Sigmoid colon (tissue), 4 donors: ENCODE measurements around the gene AUTS2.

Experiments
- CTCF ChIP-seq, 4 experiments: fragments of 450-650 bp in 3 of 4; fragments of 200-600 bp in 1 of 4; IDR thresholded peaks; one replicate each; pipeline ENCODE4 v1.5.1; 2016 to 2019; ENCODE audit warnings: antibody characterized with exemption in 4 of 4, mild to moderate bottlenecking in 3 of 4, moderate library complexity in 2 of 4
- EP300 ChIP-seq, 4 donors: sonication (generic); formaldehyde crosslinking; IDR thresholded peaks; one replicate each; pipeline ENCODE4 v1.6.1; 2017; ENCODE audit warnings: antibody characterized with exemption in 4 of 4
- POLR2A ChIP-seq, 2 donors: fragments of 450-650 bp; IDR thresholded peaks; one replicate each; pipeline ENCODE4 v1.6.1; 2016; ENCODE audit warnings: antibody characterized with exemption in 2 of 2, mild to moderate bottlenecking in 2 of 2, moderate library complexity in 2 of 2

GRCh38 chr7:70602117-70602516, 1003.8 kb downstream of the AUTS2 start:
- TF ChIP-seq POLR2A (IDR thresholded peaks at IDR 0.05) (no peak), CTCF (IDR thresholded peaks at IDR 0.05) (no peak), EP300 (IDR thresholded peaks at IDR 0.05) (no peak)
